Measurements from ENCODE around the gene CSNK1E.

The CSNK1E gene

GRCh38 chr22:38272373-38273134 lies 44.7 kb downstream of the CSNK1E start, which contains the start of gene TMEM184B:
TSS of gene TMEM184B (minus strand) at chr22:38273010. CDS start at chr22:38247961, 25,049 bp downstream.
- H3K9ac ChIP-seq (ENCODE audit: low read length in 2 of 2) = peak within 1 kb of the TSS; percentile 98

GRCh38 chr22:38271927-38272372 lies 45.3 kb downstream of the CSNK1E start:
- Histone ChIP-seq H3K27ac (ENCODE audit: low read length) (peak overlapping the region; percentile 94), H3K4me3 (ENCODE audit: low read length in 2 of 2) (peak overlapping the region; percentile 86 to 90), H3K9me3 (ENCODE audit: control insufficient read depth in 2 of 2, low read length in 2 of 2) (no peaks in the 10 kb centered on the region), H3K4me1 (ENCODE audit: control insufficient read depth, insufficient read depth, low read length) (peaks cover 41% of the 10 kb centered on the region), H3K36me3 (ENCODE audit: control insufficient read depth in 2 of 2, insufficient read depth in 2 of 2, low read length in 2 of 2) (no peaks in the 10 kb centered on the region), H3K27me3 (ENCODE audit: control insufficient read depth in 1 of 2, insufficient read depth in 2 of 2, low read length in 2 of 2) (no peaks in the 10 kb centered on the region), H3K9ac (ENCODE audit: low read length in 2 of 2) (peak overlapping the region; percentile 82 to 88)

More at GRCh38 chr22:38272373-38273134, 44.7 kb downstream of the CSNK1E start, which contains the start of gene TMEM184B:
- Histone ChIP-seq H3K4me3 (ENCODE audit: low read length in 2 of 2) (peak within 1 kb of the TSS; percentile 90 to 92), H3K27me3 (ENCODE audit: control insufficient read depth in 1 of 2, insufficient read depth in 2 of 2, low read length in 2 of 2) (no peaks in the 10 kb centered on the region), H3K36me3 (ENCODE audit: control insufficient read depth in 2 of 2, insufficient read depth in 2 of 2, low read length in 2 of 2) (no peaks in the 10 kb centered on the region), H3K27ac (ENCODE audit: low read length) (peak within 1 kb of the TSS; percentile 94), H3K4me1 (ENCODE audit: control insufficient read depth, insufficient read depth, low read length) (peaks cover 41% of the 10 kb centered on the region), H3K9me3 (ENCODE audit: control insufficient read depth in 2 of 2, low read length in 2 of 2) (no peaks in the 10 kb centered on the region)

DNA sequence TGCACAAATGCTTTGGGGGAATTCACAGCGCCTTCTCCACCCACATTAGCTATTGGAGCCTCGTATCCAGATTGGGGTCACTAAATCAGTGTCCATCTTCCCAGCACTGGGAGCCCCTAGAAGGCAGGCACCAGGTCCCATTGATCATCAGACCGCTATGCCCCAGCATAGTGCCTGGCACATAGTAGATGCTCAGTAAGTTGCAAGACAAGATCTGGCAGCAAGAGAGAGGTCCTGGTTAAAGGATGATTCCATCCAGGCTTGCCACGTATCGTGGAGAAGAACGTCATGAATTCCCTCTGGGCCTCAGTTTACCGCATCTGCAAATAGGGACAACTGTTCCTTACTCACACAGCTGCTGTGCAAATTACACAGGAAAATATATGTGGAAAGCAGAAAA lies 46.1 kb downstream of the CSNK1E start:
- H3K27me3 ChIP-seq (ENCODE audit: control insufficient read depth in 1 of 2, insufficient read depth in 2 of 2, low read length in 2 of 2) = no peaks in the 10 kb centered on the region
- H3K9ac ChIP-seq (ENCODE audit: low read length in 2 of 2) = peak overlapping the region; percentile 29 to 47
- H3K27ac ChIP-seq (ENCODE audit: low read length) = peak overlapping the region; percentile 37
- no peaks in the 10 kb centered on the region for H3K36me3 ChIP-seq (ENCODE audit: control insufficient read depth in 2 of 2, insufficient read depth in 2 of 2, low read length in 2 of 2)
- H3K9me3 ChIP-seq (ENCODE audit: control insufficient read depth in 2 of 2, low read length in 2 of 2) = no peaks in the 10 kb centered on the region
- H3K4me1 ChIP-seq (ENCODE audit: control insufficient read depth, insufficient read depth, low read length) = peaks cover 46% of the 10 kb centered on the region
- peak overlapping the region; percentile 6 to 90 for H3K4me3 ChIP-seq (ENCODE audit: low read length in 2 of 2)

- Histone ChIP-seq H3K27ac (ENCODE audit: low read length) (peak overlapping the region; percentile 37), H3K4me1 (ENCODE audit: control insufficient read depth, insufficient read depth, low read length) (peaks cover 49% of the 10 kb centered on the region), H3K4me3 (ENCODE audit: low read length in 2 of 2) (peak overlapping the region in 1 of 2 donors; percentile 90), H3K27me3 (ENCODE audit: control insufficient read depth in 1 of 2, insufficient read depth in 2 of 2, low read length in 2 of 2) (no peaks in the 10 kb centered on the region), H3K9ac (ENCODE audit: low read length in 2 of 2) (peak overlapping the region; percentile 36 to 47), H3K36me3 (ENCODE audit: control insufficient read depth in 2 of 2, insufficient read depth in 2 of 2, low read length in 2 of 2) (no peaks in the 10 kb centered on the region), H3K9me3 (ENCODE audit: control insufficient read depth in 2 of 2, low read length in 2 of 2) (no peaks in the 10 kb centered on the region)
These were observed 46.9 kb downstream of the CSNK1E start for GRCh38 chr22:38270091-38270992.

- H3K9ac ChIP-seq (ENCODE audit: low read length in 2 of 2) = no peak overlapping the region
- no peaks in the 10 kb centered on the region for H3K36me3 ChIP-seq (ENCODE audit: control insufficient read depth in 2 of 2, insufficient read depth in 2 of 2, low read length in 2 of 2)
- no peaks in the 10 kb centered on the region for H3K27me3 ChIP-seq (ENCODE audit: control insufficient read depth in 1 of 2, insufficient read depth in 2 of 2, low read length in 2 of 2)
- no peak overlapping the region for H3K4me3 ChIP-seq (ENCODE audit: low read length in 2 of 2)
- no peaks in the 10 kb centered on the region for H3K9me3 ChIP-seq (ENCODE audit: control insufficient read depth in 2 of 2, low read length in 2 of 2)
- H3K4me1 ChIP-seq (ENCODE audit: control insufficient read depth, insufficient read depth, low read length) = peaks cover 52% of the 10 kb centered on the region
- H3K27ac ChIP-seq (ENCODE audit: low read length) = no peak overlapping the region
These were observed 47.8 kb downstream of the CSNK1E start for GRCh38 chr22:38269466-38269865.

GRCh38 chr22:38267086-38267485 lies 50.1 kb downstream of the CSNK1E start:
- no peaks in the 10 kb centered on the region for H3K27me3 ChIP-seq (ENCODE audit: control insufficient read depth in 1 of 2, insufficient read depth in 2 of 2, low read length in 2 of 2)
- peak overlapping the region; percentile 49 for H3K27ac ChIP-seq (ENCODE audit: low read length)
- H3K9ac ChIP-seq (ENCODE audit: low read length in 2 of 2) = no peak overlapping the region
- H3K9me3 ChIP-seq (ENCODE audit: control insufficient read depth in 2 of 2, low read length in 2 of 2) = no peaks in the 10 kb centered on the region
- no peaks in the 10 kb centered on the region for H3K36me3 ChIP-seq (ENCODE audit: control insufficient read depth in 2 of 2, insufficient read depth in 2 of 2, low read length in 2 of 2)
- H3K4me1 ChIP-seq (ENCODE audit: control insufficient read depth, insufficient read depth, low read length) = peaks cover 57% of the 10 kb centered on the region
- no peak overlapping the region for H3K4me3 ChIP-seq (ENCODE audit: low read length in 2 of 2)

- no peaks in the 10 kb centered on the region for H3K27me3 ChIP-seq (ENCODE audit: control insufficient read depth in 1 of 2, insufficient read depth in 2 of 2, low read length in 2 of 2)
- H3K36me3 ChIP-seq (ENCODE audit: control insufficient read depth in 2 of 2, insufficient read depth in 2 of 2, low read length in 2 of 2) = no peaks in the 10 kb centered on the region
- H3K4me3 ChIP-seq (ENCODE audit: low read length in 2 of 2) = peak overlapping the region in 1 of 2 donors; percentile 40
- peak overlapping the region; percentile 49 for H3K27ac ChIP-seq (ENCODE audit: low read length)
- H3K9me3 ChIP-seq (ENCODE audit: control insufficient read depth in 2 of 2, low read length in 2 of 2) = no peaks in the 10 kb centered on the region
- H3K4me1 ChIP-seq (ENCODE audit: control insufficient read depth, insufficient read depth, low read length) = peaks cover 58% of the 10 kb centered on the region
- no peak overlapping the region for H3K9ac ChIP-seq (ENCODE audit: low read length in 2 of 2)
These were observed 51.1 kb downstream of the CSNK1E start for GRCh38 chr22:38266120-38266519.

- Histone ChIP-seq H3K9ac (ENCODE audit: low read length in 2 of 2) (no peak overlapping the region), H3K4me3 (ENCODE audit: low read length in 2 of 2) (no peak overlapping the region), H3K27me3 (ENCODE audit: control insufficient read depth in 1 of 2, insufficient read depth in 2 of 2, low read length in 2 of 2) (no peaks in the 10 kb centered on the region), H3K4me1 (ENCODE audit: control insufficient read depth, insufficient read depth, low read length) (peaks cover 54% of the 10 kb centered on the region), H3K27ac (ENCODE audit: low read length) (no peak overlapping the region), H3K9me3 (ENCODE audit: control insufficient read depth in 2 of 2, low read length in 2 of 2) (no peaks in the 10 kb centered on the region), H3K36me3 (ENCODE audit: control insufficient read depth in 2 of 2, insufficient read depth in 2 of 2, low read length in 2 of 2) (no peaks in the 10 kb centered on the region)
These were observed 52.9 kb downstream of the CSNK1E start for GRCh38 chr22:38264322-38264843.

DNA sequence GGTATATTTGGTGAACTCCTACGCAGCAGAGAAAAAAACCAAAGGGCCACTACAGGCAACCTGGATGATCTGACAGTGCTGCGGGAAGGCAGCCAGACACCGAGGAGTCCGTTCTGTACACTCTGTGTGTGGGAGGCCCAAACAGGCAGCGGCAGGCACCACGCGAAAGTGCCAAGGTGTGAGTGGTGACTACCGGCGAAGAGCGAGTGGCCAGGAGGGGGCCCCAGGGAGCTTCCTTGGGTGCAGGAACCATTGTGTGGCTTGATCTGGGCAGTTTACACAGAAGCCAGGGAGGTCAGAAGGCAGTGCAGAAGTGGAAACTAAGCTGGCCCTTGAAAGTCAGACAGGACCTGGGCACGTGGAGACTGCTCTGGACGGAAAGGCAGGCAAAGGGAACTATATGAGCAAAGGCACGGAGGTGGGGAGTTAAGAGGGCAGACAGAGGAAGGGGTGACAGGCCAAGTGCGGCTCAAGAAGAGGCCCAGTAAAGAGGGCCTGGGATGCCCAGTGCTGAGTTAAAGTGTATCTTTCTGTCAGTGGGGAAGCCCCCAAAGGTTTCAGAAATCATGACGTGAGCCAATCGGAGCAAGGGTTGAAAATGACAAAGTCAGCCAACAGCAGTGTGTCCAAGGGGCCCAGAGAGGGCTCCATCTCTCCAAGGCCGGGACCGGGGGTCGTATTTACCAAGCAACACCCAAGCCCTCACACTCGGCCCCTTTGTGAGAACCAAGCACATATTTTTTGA lies 55.0 kb downstream of the CSNK1E start:
- Histone ChIP-seq H3K9me3 (ENCODE audit: control insufficient read depth in 2 of 2, low read length in 2 of 2) (no peaks in the 10 kb centered on the region), H3K36me3 (ENCODE audit: control insufficient read depth in 2 of 2, insufficient read depth in 2 of 2, low read length in 2 of 2) (no peaks in the 10 kb centered on the region), H3K4me3 (ENCODE audit: low read length in 2 of 2) (no peak overlapping the region), H3K27me3 (ENCODE audit: control insufficient read depth in 1 of 2, insufficient read depth in 2 of 2, low read length in 2 of 2) (no peaks in the 10 kb centered on the region), H3K27ac (ENCODE audit: low read length) (peak overlapping the region; percentile 69), H3K9ac (ENCODE audit: low read length in 2 of 2) (no peak overlapping the region), H3K4me1 (ENCODE audit: control insufficient read depth, insufficient read depth, low read length) (peaks cover 64% of the 10 kb centered on the region)
